Effector memory CD8-positive, alpha-beta T cell (primary cell): Measurements from ENCODE around the gene ENG.

Experiments
- ATAC-seq: fragments of 150-1000 bp; cut with Tn5 transposase; replicated peaks from 2 replicates; pipeline ENCODE4 v1.10.0; 2021; ENCODE audit warnings: mild to moderate bottlenecking, moderate library complexity
- DNase-seq, 3 experiments: peaks; one replicate each; pipeline ENCODE4 v3.0.0; 2021
- H3K27ac Mint-ChIP-seq, 2 donors: one replicate each; pipeline ENCODE4 v1.8.0; 2022; ENCODE audit warnings: mild to moderate bottlenecking in 2 of 2, mixed read lengths in 2 of 2, moderate library complexity in 2 of 2
- H3K27me3 Mint-ChIP-seq, 2 donors: one replicate each; pipeline ENCODE4 v1.8.0; 2022; ENCODE audit warnings: mixed read lengths in 2 of 2
- H3K36me3 Mint-ChIP-seq: one replicate; pipeline ENCODE4 v1.8.0; 2022; ENCODE audit warnings: mild to moderate bottlenecking, moderate library complexity, mixed read lengths; ENCODE audit not compliant: insufficient read depth
- H3K4me1 Mint-ChIP-seq, 2 donors: one replicate each; pipeline ENCODE4 v1.8.0; 2022; ENCODE audit warnings: low read depth in 2 of 2, mixed read lengths in 2 of 2
- H3K4me3 Mint-ChIP-seq, 2 donors: one replicate each; pipeline ENCODE4 v1.8.0; 2022; ENCODE audit warnings: mild to moderate bottlenecking in 2 of 2, mixed read lengths in 2 of 2, moderate library complexity in 2 of 2
- H3K9me3 Mint-ChIP-seq, 2 donors: one replicate each; pipeline ENCODE4 v1.8.0; 2022; ENCODE audit warnings: mixed read lengths in 2 of 2

Gene ENG

DNA sequence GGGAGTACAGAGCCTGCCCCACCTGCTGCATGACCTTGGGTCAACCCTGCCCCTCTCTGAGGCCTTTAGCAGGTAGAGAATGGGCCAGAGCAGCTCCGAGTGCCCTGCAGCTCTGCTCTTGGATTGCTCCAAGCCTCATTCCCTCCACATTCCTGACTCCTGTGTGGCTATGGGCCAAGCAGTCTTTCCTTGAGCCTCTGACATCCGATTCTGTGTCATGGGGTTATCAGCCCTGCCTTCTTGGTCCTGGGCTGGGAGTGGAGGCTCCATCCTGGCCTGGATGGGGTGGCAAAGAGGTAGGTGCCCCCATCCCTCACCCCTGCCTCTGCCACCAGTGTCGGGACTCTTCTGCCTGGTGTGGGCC is 38.1 kb downstream of the ENG start:
- no peak for ATAC-seq
- peaks cover 3 to 5% of the 10 kb centered on the region in 2 donors for H3K4me1 Mint-ChIP-seq
- DNase-seq = no peak
- H3K27me3 Mint-ChIP-seq = no peaks in the 10 kb centered on the region
- peaks cover 42% of the 10 kb centered on the region for H3K36me3 Mint-ChIP-seq
- H3K4me3 Mint-ChIP-seq = no peak overlapping the region
- H3K27ac Mint-ChIP-seq = peak overlapping the region in 1 of 2 donors; percentile 86
- no peaks in the 10 kb centered on the region for H3K9me3 Mint-ChIP-seq

DNA sequence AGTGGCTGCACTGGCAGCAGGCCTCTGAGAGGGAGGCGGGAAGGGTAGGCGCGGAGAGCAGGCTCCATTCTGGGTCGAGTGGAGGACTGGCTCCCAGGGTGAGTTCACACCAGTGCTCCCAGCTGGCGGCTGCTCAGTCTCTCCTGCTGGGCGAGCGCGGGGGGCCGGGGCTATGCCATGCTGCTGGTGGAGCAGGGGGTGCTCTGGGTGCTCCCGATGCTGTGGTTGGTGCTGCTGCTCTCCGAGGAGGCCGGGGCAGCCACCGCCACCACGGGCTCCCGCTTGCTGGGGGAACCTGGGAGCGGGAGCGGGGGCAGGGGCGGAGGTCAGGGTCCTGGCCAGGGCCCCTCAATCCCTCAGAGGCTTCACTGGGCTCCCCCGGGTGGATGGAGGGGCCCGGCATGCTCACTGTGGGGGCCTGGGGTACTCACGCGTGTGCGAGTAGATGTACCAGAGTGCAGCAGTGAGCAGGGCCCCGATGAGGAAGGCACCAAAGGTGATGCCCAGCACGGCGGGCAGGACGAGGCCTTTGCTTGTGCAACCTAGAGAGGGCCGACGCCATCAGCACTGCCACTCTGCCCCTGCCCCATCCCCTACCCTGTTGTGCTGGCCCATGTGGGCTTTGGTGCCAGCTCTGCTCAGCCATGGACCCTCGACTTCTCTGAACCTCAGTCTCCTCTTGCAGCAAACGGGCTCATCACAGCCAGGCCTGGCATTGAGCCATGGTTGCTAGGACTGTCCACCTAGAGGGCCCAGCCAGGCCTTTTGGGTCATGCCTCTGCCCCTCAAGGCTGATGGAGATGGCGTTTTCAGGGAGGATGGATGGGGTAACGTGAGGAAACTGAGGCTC is 38.7 kb downstream of the ENG start:
- no peak for ATAC-seq
- Mint-ChIP-seq H3K27ac (no peak overlapping the region), H3K36me3 (peaks cover 48% of the 10 kb centered on the region)

GRCh38 chr9:127814619-127815511 is 39.6 kb downstream of the ENG start:
- peaks cover 3 to 5% of the 10 kb centered on the region in 2 donors for H3K4me1 Mint-ChIP-seq
- ATAC-seq (no peak), DNase-seq (no peak)
- H3K36me3 Mint-ChIP-seq = peaks cover 48% of the 10 kb centered on the region
- H3K4me3 Mint-ChIP-seq = no peak overlapping the region
- no peaks in the 10 kb centered on the region for H3K9me3 Mint-ChIP-seq
- H3K27me3 Mint-ChIP-seq = no peaks in the 10 kb centered on the region
- peak overlapping the region in 1 of 2 donors; percentile 72 for H3K27ac Mint-ChIP-seq

More for the DNA sequence above, 38.7 kb downstream of the ENG start:
- Mint-ChIP-seq H3K9me3 (no peaks in the 10 kb centered on the region), H3K4me1 (peaks cover 3 to 5% of the 10 kb centered on the region in 2 donors), H3K4me3 (no peak overlapping the region), H3K27me3 (no peaks in the 10 kb centered on the region)
- DNase-seq = no peak

DNA sequence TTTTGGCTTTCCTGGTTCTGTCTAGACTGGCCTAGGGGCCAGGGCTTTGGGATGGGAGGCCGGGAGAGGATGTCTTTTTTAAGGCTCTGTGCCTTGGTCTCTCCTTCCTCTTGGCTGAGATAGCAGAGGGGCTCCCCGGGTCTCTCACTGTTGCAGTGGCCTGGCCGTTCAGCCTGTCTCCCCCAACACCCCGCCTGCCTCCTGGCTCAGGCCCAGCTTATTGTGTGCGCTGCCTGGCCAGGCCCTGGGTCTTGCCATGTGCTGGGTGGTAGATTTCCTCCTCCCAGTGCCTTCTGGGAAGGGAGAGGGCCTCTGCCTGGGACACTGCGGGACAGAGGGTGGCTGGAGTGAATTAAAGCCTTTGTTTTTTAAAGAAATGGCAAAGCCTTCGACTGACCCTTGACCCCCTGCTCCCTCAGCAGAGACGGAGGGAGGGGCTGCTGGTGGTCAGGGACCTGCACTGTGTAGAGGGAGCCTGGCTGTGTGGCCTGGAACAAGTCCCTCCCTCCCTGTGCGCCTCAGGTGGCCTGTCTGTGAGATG is 40.7 kb downstream of the ENG start:
- ATAC-seq = no peak
- Mint-ChIP-seq H3K36me3 (peaks cover 49% of the 10 kb centered on the region), H3K4me1 (peaks cover 3 to 5% of the 10 kb centered on the region in 2 donors), H3K9me3 (no peaks in the 10 kb centered on the region), H3K4me3 (no peak overlapping the region), H3K27me3 (no peaks in the 10 kb centered on the region), H3K27ac (peak overlapping the region; percentile 31 to 72)
- no peak for DNase-seq

GRCh38 chr9:127812936-127813675 is 41.4 kb downstream of the ENG start:
- H3K4me1 Mint-ChIP-seq = peaks cover 3% of the 10 kb centered on the region in 2 donors
- DNase-seq = no peak
- H3K36me3 Mint-ChIP-seq = peaks cover 49% of the 10 kb centered on the region
- no peaks in the 10 kb centered on the region for H3K27me3 Mint-ChIP-seq
- peak overlapping the region; percentile 31 to 53 for H3K27ac Mint-ChIP-seq
- no peak overlapping the region for H3K4me3 Mint-ChIP-seq
- no peak for ATAC-seq
- no peaks in the 10 kb centered on the region for H3K9me3 Mint-ChIP-seq

GRCh38 chr9:127812011-127812410 is 42.4 kb downstream of the ENG start:
- ATAC-seq (no peak), DNase-seq (no peak)
- Mint-ChIP-seq H3K27me3 (no peaks in the 10 kb centered on the region), H3K4me3 (no peak overlapping the region), H3K36me3 (peaks cover 58% of the 10 kb centered on the region), H3K27ac (no peak overlapping the region), H3K9me3 (no peaks in the 10 kb centered on the region), H3K4me1 (peaks cover 0 to 5% of the 10 kb centered on the region in 2 donors)

GRCh38 chr9:127810378-127811187 is 43.9 kb downstream of the ENG start:
- no peaks in the 10 kb centered on the region for H3K9me3 Mint-ChIP-seq
- peaks cover 0 to 7% of the 10 kb centered on the region in 2 donors for H3K4me1 Mint-ChIP-seq
- DNase-seq = no peak
- H3K27ac Mint-ChIP-seq = no peak overlapping the region
- H3K36me3 Mint-ChIP-seq = peaks cover 61% of the 10 kb centered on the region
- H3K4me3 Mint-ChIP-seq = no peak overlapping the region
- no peaks in the 10 kb centered on the region for H3K27me3 Mint-ChIP-seq
- ATAC-seq = no peak

GRCh38 chr9:127809540-127810377 is 44.7 kb downstream of the ENG start:
- Mint-ChIP-seq H3K27me3 (no peaks in the 10 kb centered on the region), H3K27ac (peak overlapping the region in 1 of 2 donors; percentile 55), H3K4me3 (no peak overlapping the region), H3K9me3 (no peaks in the 10 kb centered on the region), H3K36me3 (peaks cover 61% of the 10 kb centered on the region), H3K4me1 (peaks cover 0 to 7% of the 10 kb centered on the region in 2 donors)
- ATAC-seq (peak; percentile 45), DNase-seq (no peak)

DNA sequence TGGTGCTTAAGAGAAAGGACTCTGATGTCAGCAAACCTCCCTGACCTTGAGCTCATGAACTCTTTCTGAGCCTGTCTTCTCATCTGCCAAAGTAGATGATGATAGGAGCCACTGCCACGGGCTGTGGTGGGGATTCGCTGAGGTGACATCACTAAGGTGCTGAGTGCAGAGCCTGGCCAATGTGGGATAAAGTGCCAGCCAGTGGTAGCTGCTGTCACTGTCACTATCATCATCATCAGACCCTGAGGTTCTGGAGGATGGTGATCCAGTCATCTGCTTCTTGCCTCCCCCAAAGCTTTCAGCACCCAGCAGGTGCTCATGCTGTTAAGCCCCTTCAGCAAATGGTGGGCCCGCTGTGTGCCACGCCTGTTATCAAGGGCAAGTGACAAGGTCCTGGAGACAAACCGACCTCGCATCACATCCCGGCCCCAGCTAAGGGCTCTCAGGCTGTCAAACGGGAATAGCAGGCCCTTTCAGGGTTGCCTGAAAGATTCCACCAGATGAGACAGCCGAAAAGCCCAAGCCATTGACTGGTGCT is 45.4 kb downstream of the ENG start:
- DNase-seq = no peak
- Mint-ChIP-seq H3K36me3 (peaks cover 59% of the 10 kb centered on the region), H3K27ac (peak overlapping the region in 1 of 2 donors; percentile 55), H3K9me3 (no peaks in the 10 kb centered on the region), H3K4me3 (no peak overlapping the region), H3K27me3 (no peaks in the 10 kb centered on the region), H3K4me1 (peaks cover 0 to 11% of the 10 kb centered on the region in 2 donors)
- ATAC-seq = peak; percentile 51

GRCh38 chr9:127808347-127809001 is 46.0 kb downstream of the ENG start:
- H3K36me3 Mint-ChIP-seq = peaks cover 58% of the 10 kb centered on the region
- H3K4me1 Mint-ChIP-seq = peaks cover 4 to 16% of the 10 kb centered on the region in 2 donors
- peak overlapping the region in 1 of 2 donors; percentile 55 for H3K27ac Mint-ChIP-seq
- H3K27me3 Mint-ChIP-seq = no peaks in the 10 kb centered on the region
- DNase-seq = no peak
- H3K9me3 Mint-ChIP-seq = no peaks in the 10 kb centered on the region
- no peak for ATAC-seq
- H3K4me3 Mint-ChIP-seq = no peak overlapping the region

DNA sequence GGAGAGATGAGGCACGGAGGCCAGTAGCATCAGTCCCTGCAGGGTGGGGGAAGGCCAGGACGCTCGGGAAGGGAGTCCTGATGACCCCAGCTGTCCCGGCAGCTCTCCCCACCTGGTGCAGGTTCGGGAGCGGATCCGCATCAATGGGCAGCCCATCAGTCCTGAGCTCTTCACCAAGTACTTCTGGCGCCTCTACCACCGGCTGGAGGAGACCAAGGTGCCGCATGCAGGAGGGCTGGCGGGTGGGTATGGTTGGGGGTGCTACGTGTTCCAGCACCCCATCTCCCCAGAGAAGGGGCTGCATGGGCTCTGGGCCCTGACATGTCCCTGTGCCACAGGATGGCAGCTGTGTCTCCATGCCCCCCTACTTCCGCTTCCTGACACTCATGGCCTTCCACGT is 47.6 kb downstream of the ENG start:
- Mint-ChIP-seq H3K9me3 (no peaks in the 10 kb centered on the region), H3K4me1 (peaks cover 9 to 24% of the 10 kb centered on the region in 2 donors), H3K4me3 (no peak overlapping the region), H3K27ac (peak overlapping the region; percentile 51 to 93), H3K27me3 (no peaks in the 10 kb centered on the region), H3K36me3 (peaks cover 58% of the 10 kb centered on the region)
- ATAC-seq = no peak
- no peak for DNase-seq
